RWPE2 (cell line): Measurements from ENCODE around the gene UBE2E1.

Source experiments
- ATAC-seq: fragments of 200-7000 bp; cut with Tn5 transposase; 3 replicates; pipeline ENCODE4 v1.9.1; 2021; ENCODE audit warnings: low read depth
- DNase-seq: peaks from one replicate; pipeline ENCODE4 v3.0.0-alpha.2; 2020; ENCODE audit warnings: low spot score
- H3K27ac ChIP-seq: fragments of 450-650 bp; 2 replicates; pipeline ENCODE4 v1.5.1; 2017; ENCODE audit warnings: mild to moderate bottlenecking; ENCODE audit not compliant: poor library complexity, severe bottlenecking
- H3K27me3 ChIP-seq: fragments of 250-450 bp; sonication (Bioruptor Pico); 2 replicates; pipeline ENCODE4 v1.5.1; 2021; ENCODE audit warnings: mild to moderate bottlenecking, moderate library complexity; ENCODE audit not compliant: insufficient read depth, poor library complexity, severe bottlenecking
- H3K36me3 ChIP-seq: fragments of 250-450 bp; sonication (Bioruptor Pico); 2 replicates; pipeline ENCODE4 v1.5.1; 2020; ENCODE audit warnings: low read depth, mild to moderate bottlenecking, moderate library complexity
- H3K4me1 ChIP-seq: fragments of 250-450 bp; sonication (Bioruptor Pico); 2 replicates; pipeline ENCODE4 v1.5.1; 2021; ENCODE audit warnings: mild to moderate bottlenecking, moderate library complexity; ENCODE audit not compliant: insufficient read depth, poor library complexity, severe bottlenecking
- H3K4me3 ChIP-seq: fragments of 250-450 bp; sonication (Bioruptor Pico); 2 replicates; pipeline ENCODE4 v1.5.1; 2021; ENCODE audit warnings: mild to moderate bottlenecking, moderate library complexity; ENCODE audit not compliant: severe bottlenecking
- H3K9me3 ChIP-seq: fragments of 250-450 bp; sonication (Bioruptor Pico); 2 replicates; pipeline ENCODE4 v1.5.1; 2021; ENCODE audit warnings: mild to moderate bottlenecking, moderate library complexity; ENCODE audit not compliant: severe bottlenecking
- CTCF ChIP-seq: fragments of 450-650 bp; IDR thresholded peaks from one replicate; pipeline ENCODE4 v1.5.1; 2017; ENCODE audit warnings: mild to moderate bottlenecking, moderate library complexity; ENCODE audit not compliant: poor library complexity, severe bottlenecking

Gene UBE2E1

GRCh38 chr3:23861689-23862088, 55.9 kb downstream of the UBE2E1 start:
- ATAC-seq (no peak), DNase-seq (no peak)
- H3K27me3 ChIP-seq, result no peaks in the 10 kb centered on the region
- H3K4me3 ChIP-seq, result no peak overlapping the region
- no peaks in the 10 kb centered on the region for H3K9me3 ChIP-seq
- no peak overlapping the region for H3K27ac ChIP-seq
- H3K36me3 ChIP-seq, result peaks cover 6% of the 10 kb centered on the region; the same call in 1 of the 2 replicates
- peaks cover 12% of the 10 kb centered on the region for H3K4me1 ChIP-seq
- no peak for TF ChIP-seq CTCF

- H3K27ac ChIP-seq, result no peak overlapping the region
- DNase-seq (no peak), ATAC-seq (no peak)
- peaks cover 6% of the 10 kb centered on the region; the same call in 1 of the 2 replicates for H3K36me3 ChIP-seq
- H3K9me3 ChIP-seq, result no peaks in the 10 kb centered on the region
- H3K4me1 ChIP-seq, result peaks cover 12% of the 10 kb centered on the region
- no peak overlapping the region for H3K4me3 ChIP-seq
- H3K27me3 ChIP-seq, result no peaks in the 10 kb centered on the region
- no peak for TF ChIP-seq CTCF
Observed at GRCh38 chr3:23863060-23863459, 57.3 kb downstream of the UBE2E1 start.

GRCh38 chr3:23864931-23865330, 59.2 kb downstream of the UBE2E1 start:
- Histone ChIP-seq H3K4me1 (no peaks in the 10 kb centered on the region), H3K4me3 (no peak overlapping the region), H3K9me3 (no peaks in the 10 kb centered on the region), H3K36me3 (peaks cover 6% of the 10 kb centered on the region; the same call in 1 of the 2 replicates), H3K27me3 (no peaks in the 10 kb centered on the region), H3K27ac (no peak overlapping the region)
- no peak for TF ChIP-seq CTCF
- ATAC-seq (no peak), DNase-seq (no peak)

- Histone ChIP-seq H3K27ac (no peak overlapping the region), H3K27me3 (no peaks in the 10 kb centered on the region), H3K4me3 (no peak overlapping the region), H3K9me3 (no peaks in the 10 kb centered on the region), H3K4me1 (no peaks in the 10 kb centered on the region), H3K36me3 (peaks cover 6% of the 10 kb centered on the region; the same call in 1 of the 2 replicates)
- no peak for TF ChIP-seq CTCF
- no peak for DNase-seq
- peak; percentile 42; the same call in 1 of the 3 replicates for ATAC-seq
Observed at GRCh38 chr3:23865595-23866396, 60.0 kb downstream of the UBE2E1 start.

GRCh38 chr3:23867400-23867799, 61.6 kb downstream of the UBE2E1 start:
- ATAC-seq, result no peak
- DNase-seq, result no peak
- no peak overlapping the region for H3K27ac ChIP-seq

More at GRCh38 chr3:23867400-23867799, 61.6 kb downstream of the UBE2E1 start:
- H3K27me3 ChIP-seq, result no peaks in the 10 kb centered on the region
- no peak overlapping the region for H3K4me3 ChIP-seq
- peaks cover 6% of the 10 kb centered on the region; the same call in 1 of the 2 replicates for H3K36me3 ChIP-seq
- no peaks in the 10 kb centered on the region for H3K4me1 ChIP-seq
- peak; percentile 16 for TF ChIP-seq CTCF
- no peaks in the 10 kb centered on the region for H3K9me3 ChIP-seq
